Uterus (tissue), 2 donors: ENCODE results near the gene ZNF710.

Experiments used
- POLR2A ChIP-seq, 2 donors: fragments of 450-650 bp; IDR thresholded peaks; one replicate each; pipeline ENCODE4 v1.6.1; 2016; ENCODE audit warnings: antibody characterized with exemption in 2 of 2, mild to moderate bottlenecking in 1 of 2, moderate library complexity in 1 of 2
- TF ChIP-seq, protein P1 (sequence below), 4 experiments: fragments of 200-600 bp in 2 of 4; fragments of 450-650 bp in 2 of 4; sonication (generic) in 2 of 4; IDR thresholded peaks; one replicate each; pipeline ENCODE4 v1.5.1; 2016 to 2019; ENCODE audit warnings: antibody characterized with exemption in 4 of 4, mild to moderate bottlenecking in 2 of 4, moderate library complexity in 1 of 4

DNA sequence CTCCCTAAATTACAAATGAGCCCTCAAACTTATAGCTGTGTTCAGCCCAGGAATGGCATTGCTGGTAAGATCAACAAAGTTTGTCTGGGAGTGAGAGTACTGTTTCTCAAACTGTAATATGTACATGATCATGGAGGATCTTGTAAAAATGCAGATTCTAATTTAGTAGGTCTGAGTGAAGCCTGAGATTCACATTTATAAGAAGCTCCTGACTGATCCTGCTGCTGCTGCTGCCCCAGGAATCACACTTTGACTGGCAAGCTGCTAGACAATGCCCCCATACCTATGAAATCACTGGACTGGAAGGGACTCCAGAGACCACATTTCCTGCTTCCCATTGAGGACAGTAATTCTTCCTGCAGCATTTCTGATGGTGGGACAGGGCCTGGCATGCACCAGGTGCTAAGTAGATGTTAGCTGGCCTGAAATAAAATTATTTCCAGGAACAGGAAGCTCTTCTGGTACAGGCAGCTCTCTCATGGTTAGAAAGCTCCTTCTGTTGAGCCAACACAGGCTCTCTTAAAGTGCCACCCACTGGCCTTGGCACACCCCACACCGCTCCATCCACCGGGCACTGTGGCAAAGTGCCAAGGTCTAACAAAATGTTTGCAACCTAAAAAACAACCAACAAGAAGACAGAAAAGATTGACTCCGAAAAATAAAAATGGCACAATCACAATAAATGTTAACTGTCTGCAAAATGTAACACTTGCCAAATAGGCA is 36.7 kb upstream of the ZNF710 start:
- no peak for TF ChIP-seq POLR2A (IDR thresholded peaks at IDR 0.05)
- TF ChIP-seq, protein P1, sequence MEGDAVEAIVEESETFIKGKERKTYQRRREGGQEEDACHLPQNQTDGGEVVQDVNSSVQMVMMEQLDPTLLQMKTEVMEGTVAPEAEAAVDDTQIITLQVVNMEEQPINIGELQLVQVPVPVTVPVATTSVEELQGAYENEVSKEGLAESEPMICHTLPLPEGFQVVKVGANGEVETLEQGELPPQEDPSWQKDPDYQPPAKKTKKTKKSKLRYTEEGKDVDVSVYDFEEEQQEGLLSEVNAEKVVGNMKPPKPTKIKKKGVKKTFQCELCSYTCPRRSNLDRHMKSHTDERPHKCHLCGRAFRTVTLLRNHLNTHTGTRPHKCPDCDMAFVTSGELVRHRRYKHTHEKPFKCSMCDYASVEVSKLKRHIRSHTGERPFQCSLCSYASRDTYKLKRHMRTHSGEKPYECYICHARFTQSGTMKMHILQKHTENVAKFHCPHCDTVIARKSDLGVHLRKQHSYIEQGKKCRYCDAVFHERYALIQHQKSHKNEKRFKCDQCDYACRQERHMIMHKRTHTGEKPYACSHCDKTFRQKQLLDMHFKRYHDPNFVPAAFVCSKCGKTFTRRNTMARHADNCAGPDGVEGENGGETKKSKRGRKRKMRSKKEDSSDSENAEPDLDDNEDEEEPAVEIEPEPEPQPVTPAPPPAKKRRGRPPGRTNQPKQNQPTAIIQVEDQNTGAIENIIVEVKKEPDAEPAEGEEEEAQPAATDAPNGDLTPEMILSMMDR (IDR thresholded peaks at IDR 0.05): no peak
